SK-N-SH (cell line): Measurements from ENCODE around the gene NDUFS6. TPM values are rescaled to one million over a fixed set of nuclear protein-coding genes. Genes with fewer than 3 reads are reported as not detected.

ENCODE experiments used
- CTCF ChIA-PET: fragments of 300-600, 350-600 bp; formaldehyde crosslinking; extraction: SDS; loops from one replicate; lab custom pipeline; 2021; lab: Yijun Ruan, JAX
- POLR2A ChIA-PET: fragments of 350-600 bp; sonication (Branson Sonifier 250); formaldehyde crosslinking; extraction: SDS; loops from one replicate; lab custom pipeline; 2020; ENCODE audit warnings: antibody characterized with exemption, inconsistent platforms; lab: Yijun Ruan, JAX
- DNase-seq: peaks from one replicate; pipeline ENCODE4 v3.0.0; 2012
- H2AFZ ChIP-seq: fragments of 200-600 bp; sonication (generic); 2 replicates; pipeline ENCODE4 v1.8.1; 2016; ENCODE audit warnings: antibody characterized with exemption, mild to moderate bottlenecking, low read depth
- H3F3A ChIP-seq: fragments of 200-600 bp; sonication (generic); replicated peaks from 2 replicates; pipeline ENCODE3; 2016; ENCODE audit warnings: antibody characterized with exemption, mild to moderate bottlenecking; ENCODE audit not compliant: insufficient read depth
- H3K27ac ChIP-seq, 2 experiments: fragments of 200-500 bp in 1 of 2; fragments of 200-600 bp in 1 of 2; sonication (Bioruptor generic) in 1 of 2; sonication (generic), shearing (Covaris generic) in 1 of 2; 2 replicates each; pipeline versions ENCODE4 v1.5.1 to v1.6.1; 2014 to 2016; ENCODE audit warnings: low read depth in 2 of 2, inconsistent platforms in 1 of 2, low read length in 1 of 2, mild to moderate bottlenecking in 1 of 2, mixed read lengths in 1 of 2
- H3K27me3 ChIP-seq: fragments of 200-600 bp; sonication (generic), shearing (Covaris generic); 2 replicates; pipeline ENCODE4 v1.6.1; 2016; ENCODE audit warnings: mixed run types; ENCODE audit not compliant: insufficient read depth
- H3K36me3 ChIP-seq, 2 experiments: fragments of 200-500 bp in 1 of 2; fragments of 200-600 bp in 1 of 2; sonication (Bioruptor generic) in 1 of 2; sonication (generic) in 1 of 2; replicated peaks in 1 of 2; 2 replicates each; pipeline versions ENCODE3 to v1.5.1; 2014 to 2016; ENCODE audit warnings: low read length in 1 of 2, mild to moderate bottlenecking in 1 of 2; ENCODE audit not compliant: insufficient read depth in 2 of 2, control insufficient read depth in 1 of 2
- H3K4me1 ChIP-seq, 2 experiments: fragments of 200-500 bp in 1 of 2; fragments of 200-600 bp in 1 of 2; sonication (Bioruptor generic) in 1 of 2; sonication (generic), shearing (Covaris generic) in 1 of 2; 2 replicates each; pipeline versions ENCODE4 v1.5.1 to v1.6.1; 2014 to 2016; ENCODE audit warnings: low read depth in 1 of 2, low read length in 1 of 2, mixed run types in 1 of 2; ENCODE audit not compliant: insufficient read depth in 2 of 2, control insufficient read depth in 1 of 2
- H3K4me2 ChIP-seq: fragments of 200-600 bp; sonication (generic), shearing (Covaris generic); 2 replicates; pipeline ENCODE4 v1.6.1; 2017; ENCODE audit warnings: mixed run types
- H3K4me3 ChIP-seq, 2 experiments: fragments of 200-500 bp in 1 of 2; fragments of 200-600 bp in 1 of 2; sonication (Bioruptor generic) in 1 of 2; sonication (generic), shearing (Covaris generic) in 1 of 2; 2 replicates each; pipeline versions ENCODE4 v1.5.1 to v1.8.1; 2014 to 2016; ENCODE audit warnings: low read depth in 2 of 2, inconsistent platforms in 1 of 2, low read length in 1 of 2, mild to moderate bottlenecking in 1 of 2, mixed read lengths in 1 of 2, moderate library complexity in 1 of 2
- H3K79me2 ChIP-seq: fragments of 200-600 bp; sonication (generic); 2 replicates; pipeline ENCODE4 v1.8.1; 2017; ENCODE audit warnings: mild to moderate bottlenecking; ENCODE audit not compliant: insufficient read depth
- H3K9ac ChIP-seq: fragments of 200-600 bp; sonication (generic); 2 replicates; pipeline ENCODE4 v1.6.1; 2017; ENCODE audit warnings: mixed run types
- H3K9me2 ChIP-seq: fragments of 200-600 bp; sonication (generic); 2 replicates; pipeline ENCODE4 v1.6.1; 2017; ENCODE audit warnings: mixed run types
- H3K9me3 ChIP-seq: fragments of 200-600 bp; sonication (generic); 2 replicates; pipeline ENCODE4 v1.6.1; 2017; ENCODE audit warnings: mixed run types, mild to moderate bottlenecking, moderate library complexity
- H4K20me1 ChIP-seq: fragments of 200-600 bp; sonication (generic); 2 replicates; pipeline ENCODE4 v1.6.1; 2017; ENCODE audit warnings: mild to moderate bottlenecking, mixed run types; ENCODE audit not compliant: insufficient read depth
- CTCF ChIP-seq: fragments of 200-600 bp; sonication (generic); IDR thresholded peaks from 2 replicates; pipeline ENCODE4 v1.6.1; 2017; ENCODE audit warnings: antibody characterized with exemption, mild to moderate bottlenecking, moderate library complexity
- ELF1 ChIP-seq: IDR thresholded peaks from 2 replicates; pipeline ENCODE4 v1.4.0; 2012
- EP300 ChIP-seq, 2 experiments: IDR thresholded peaks; 2 replicates each; pipeline versions ENCODE4 v1.4.0 to v1.6.1; 2012; ENCODE audit warnings: borderline replicate concordance in 1 of 2, low read depth in 1 of 2, low read length in 1 of 2
- EZH2phosphoT487 ChIP-seq: fragments of 200-600 bp; sonication (generic); IDR thresholded peaks from 2 replicates; pipeline ENCODE4 v1.6.1; 2017; ENCODE audit warnings: low read depth, mixed run types, mild to moderate bottlenecking, antibody characterized with exemption, moderate library complexity, borderline replicate concordance
- GABPA ChIP-seq: IDR thresholded peaks from 2 replicates; pipeline ENCODE4 v1.4.0; 2012; ENCODE audit warnings: low read depth, mild to moderate bottlenecking
- JUND ChIP-seq: IDR thresholded peaks from 2 replicates; pipeline ENCODE4 v1.4.0; 2012
- MEF2A ChIP-seq: IDR thresholded peaks from 2 replicates; pipeline ENCODE4 v1.4.0; 2012; ENCODE audit warnings: low read depth, borderline replicate concordance
- MXI1 ChIP-seq: IDR thresholded peaks from 2 replicates; pipeline ENCODE4 v1.6.1; 2012; ENCODE audit warnings: mild to moderate bottlenecking, low read depth, low read length, improper control_type of control experiment
- NFIC ChIP-seq: IDR thresholded peaks from 2 replicates; pipeline ENCODE4 v1.4.0; 2012; ENCODE audit warnings: borderline replicate concordance
- NRF1 ChIP-seq: IDR thresholded peaks from 2 replicates; pipeline ENCODE4 v1.6.1; 2012; ENCODE audit warnings: low read depth, mild to moderate bottlenecking, low read length
- RCOR1 ChIP-seq: fragments of 150-350 bp; IDR thresholded peaks from 2 replicates; pipeline ENCODE4 v1.6.1; 2017; ENCODE audit warnings: antibody characterized with exemption, low read length
- REST ChIP-seq: IDR thresholded peaks from 2 replicates; pipeline ENCODE4 v1.6.1; 2012; ENCODE audit warnings: mild to moderate bottlenecking, low read depth, low read length, moderate library complexity
- SIN3A ChIP-seq: IDR thresholded peaks from 2 replicates; pipeline ENCODE4 v1.6.1; 2012; ENCODE audit warnings: low read depth, mild to moderate bottlenecking, low read length, moderate library complexity, borderline replicate concordance
- SMC3 ChIP-seq: IDR thresholded peaks from 2 replicates; pipeline ENCODE4 v1.6.1; 2012; ENCODE audit warnings: low read depth, low read length, improper control_type of control experiment
- TCF12 ChIP-seq: IDR thresholded peaks from 2 replicates; pipeline ENCODE4 v1.4.0; 2012
- TEAD4 ChIP-seq: IDR thresholded peaks from 2 replicates; pipeline ENCODE4 v1.4.0; 2012; ENCODE audit warnings: mild to moderate bottlenecking, borderline replicate concordance; ENCODE audit not compliant: insufficient read depth
- WGBS: methylation state at CpG from one replicate; pipeline ENCODE4 v1.1.6; 2017; ENCODE audit warnings: low lambda C conversion rate; 5-methylcytosine and 5-hydroxymethylcytosine counted together
- polyA plus RNA-seq, 3 experiments: library from polyadenylated mRNA; depleted of rRNA; stranded (reverse); fragments of >200 nt; gene quantifications; 2 replicates each; pipeline ENCODE4 v1.2.3, GENCODE V29; 2012

NDUFS6 gene
- polyA plus RNA-seq, 1 of the 3 experiments (the other 2 are of a cell fraction), result 316 TPM

GRCh38 chr5:1805326-1805725, 4.1 kb downstream of the NDUFS6 start (continued):
- TF ChIP-seq REST, result no peak
- no peak for TF ChIP-seq ELF1
- TF ChIP-seq TEAD4, result no peak
- TF ChIP-seq CTCF, result no peak
- no peak for TF ChIP-seq SIN3A

DNA sequence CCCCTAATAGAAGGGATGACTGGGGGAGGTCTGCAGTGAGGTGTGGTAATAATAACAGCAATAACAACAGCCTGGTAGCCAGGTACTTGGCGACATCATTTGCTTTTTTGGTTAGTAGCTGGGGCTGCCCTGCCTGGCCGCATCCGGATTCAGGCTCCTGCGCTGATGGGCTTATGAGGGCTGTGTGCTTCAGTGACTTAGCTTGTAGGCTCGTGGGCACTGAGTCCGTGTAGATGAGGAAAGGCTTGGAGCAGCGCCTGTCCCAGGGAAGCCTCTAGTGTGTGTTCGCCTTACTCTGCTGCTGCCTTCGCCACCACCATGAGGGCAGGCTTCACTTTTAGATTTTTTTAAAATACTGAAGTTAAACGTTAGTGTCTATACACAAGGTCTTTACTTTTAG, 4.5 kb downstream of the NDUFS6 start:
- H3K9ac ChIP-seq, result no peak overlapping the region
- H3K9me2 ChIP-seq, result no peaks in the 10 kb centered on the region
- H3K27me3 ChIP-seq, result no peaks in the 10 kb centered on the region
- TF ChIP-seq MXI1 (no peak), RCOR1 (no peak), GABPA (no peak), SMC3 (no peak), EZH2phosphoT487 (no peak), EP300 (IDR thresholded peaks at IDR 0.05; ENCODE audit: borderline replicate concordance in 1 of 2, low read depth in 1 of 2, low read length in 1 of 2) (no peak), NFIC (no peak), JUND (no peak), NRF1 (no peak), MEF2A (no peak), TCF12 (no peak), REST (no peak)
- TF ChIP-seq, all 33 proteins: peak for 0
- POLR2A ChIA-PET, result no interaction called here
- DNase-seq, result no peak
- no peaks in the 10 kb centered on the region for H3F3A ChIP-seq
- peaks cover 61% of the 10 kb centered on the region for H3K79me2 ChIP-seq
- H3K4me2 ChIP-seq, result no peak overlapping the region
- H3K36me3 ChIP-seq, result peaks cover 49 to 77% of the 10 kb centered on the region in 2 experiments
- no peaks in the 10 kb centered on the region; the same call in 1 of the 2 replicates for H4K20me1 ChIP-seq
- H3K4me3 ChIP-seq, result no peak overlapping the region
- H2AFZ ChIP-seq, result no peak overlapping the region
- no peaks in the 10 kb centered on the region for H3K9me3 ChIP-seq
- no peak overlapping the region for H3K27ac ChIP-seq
- CTCF ChIA-PET, result no interaction called here
- peaks cover 0 to 6% of the 10 kb centered on the region in 2 experiments; a peak in 1 of 4 replicates for H3K4me1 ChIP-seq
- whole genome bisulfite sequencing, result 94% methylated on average over 10 of the region's 10 CpGs
